Activated B cell treated with CpG ODN at 0.5 μM for 24 hours (primary cell): ENCODE measurements around the gene RHPN2. TPM values are rescaled to one million over a fixed set of nuclear protein-coding genes. Genes with fewer than 3 reads are reported as not detected.
A peak's percentile ranks its signal among the peaks of the same experiment; 100 is the strongest.
"Not testable (repeated sequence)": the region's sequence is repeated elsewhere in the genome, so short reads cannot be mapped to it uniquely, and the experiment has no call there.

Source experiments
- ATAC-seq: fragments of 200-7000 bp; cut with Tn5 transposase; one replicate; pipeline ENCODE4 v1.10.0; 2021; ENCODE audit warnings: low read depth, mild to moderate bottlenecking, moderate library complexity
- CTCF ChIA-PET: fragments of 350-600 bp; sonication (Branson Sonifier 250); formaldehyde crosslinking; loops from one replicate; lab custom pipeline; 2021; ENCODE audit warnings: antibody characterized with exemption; lab: Charles Lee
- POLR2A ChIA-PET: fragments of 350-600 bp; sonication (Branson Sonifier 250); formaldehyde crosslinking; loops from one replicate; lab custom pipeline; 2021; ENCODE audit warnings: antibody characterized with exemption; lab: Charles Lee
- DNase-seq: peaks from one replicate; pipeline ENCODE4 v3.0.0; 2022
- H3K27ac Mint-ChIP-seq: one replicate; pipeline ENCODE4 v1.8.0; 2020; ENCODE audit warnings: mixed read lengths
- H3K27me3 Mint-ChIP-seq: one replicate; pipeline ENCODE4 v1.8.0; 2021; ENCODE audit warnings: mixed read lengths
- H3K36me3 Mint-ChIP-seq: one replicate; pipeline ENCODE4 v1.8.0; 2021; ENCODE audit warnings: low read depth, mixed read lengths
- H3K4me1 Mint-ChIP-seq: one replicate; pipeline ENCODE4 v1.8.0; 2021; ENCODE audit warnings: mixed read lengths
- H3K4me3 Mint-ChIP-seq: one replicate; pipeline ENCODE4 v1.8.0; 2020; ENCODE audit warnings: mild to moderate bottlenecking, mixed read lengths
- H3K9me3 Mint-ChIP-seq: one replicate; pipeline ENCODE4 v1.8.0; 2020; ENCODE audit warnings: mixed read lengths
- intact Hi-C: fragments of 100-400 bp; cut with micrococcal nuclease; formaldehyde crosslinking; loops from one replicate; pipeline ENCODE4 v1.15.1; 2024
- total RNA-seq: library from RNA; stranded (reverse); gene quantifications from 2 replicates; pipeline ENCODE4 v1.2.3, GENCODE V29; 2022
- TF ChIP-seq, protein P1 (sequence below): fragments of 200-600 bp; IDR thresholded peaks from one replicate; pipeline ENCODE4 v1.8.0; 2022; ENCODE audit warnings: antibody characterized with exemption, mild to moderate bottlenecking

RHPN2 gene
- total RNA-seq, 1 donor from 2014 or later: 1.7 TPM

DNA sequence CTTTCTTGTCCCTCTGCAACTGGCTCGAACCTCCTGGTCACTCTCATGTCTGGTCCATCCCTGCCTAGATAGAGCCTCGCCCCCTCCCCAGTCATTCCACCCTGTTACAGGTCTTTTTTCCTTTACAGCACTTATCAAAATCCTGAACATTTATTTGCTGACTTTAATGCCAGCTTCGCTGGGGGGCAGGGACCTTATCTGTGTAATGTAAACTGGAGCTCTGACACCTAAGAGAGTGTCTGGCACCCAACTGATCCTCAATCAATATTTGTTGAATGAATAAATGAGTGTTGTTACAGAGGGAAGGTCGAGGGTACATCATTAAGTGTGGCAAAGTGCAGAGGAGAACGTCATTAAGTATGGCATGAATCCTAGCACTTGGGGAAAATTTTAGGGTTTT, 76.0 kb downstream of the RHPN2 start:
- DNase-seq (no peak), ATAC-seq (no peak)
- TF ChIP-seq, protein P1, sequence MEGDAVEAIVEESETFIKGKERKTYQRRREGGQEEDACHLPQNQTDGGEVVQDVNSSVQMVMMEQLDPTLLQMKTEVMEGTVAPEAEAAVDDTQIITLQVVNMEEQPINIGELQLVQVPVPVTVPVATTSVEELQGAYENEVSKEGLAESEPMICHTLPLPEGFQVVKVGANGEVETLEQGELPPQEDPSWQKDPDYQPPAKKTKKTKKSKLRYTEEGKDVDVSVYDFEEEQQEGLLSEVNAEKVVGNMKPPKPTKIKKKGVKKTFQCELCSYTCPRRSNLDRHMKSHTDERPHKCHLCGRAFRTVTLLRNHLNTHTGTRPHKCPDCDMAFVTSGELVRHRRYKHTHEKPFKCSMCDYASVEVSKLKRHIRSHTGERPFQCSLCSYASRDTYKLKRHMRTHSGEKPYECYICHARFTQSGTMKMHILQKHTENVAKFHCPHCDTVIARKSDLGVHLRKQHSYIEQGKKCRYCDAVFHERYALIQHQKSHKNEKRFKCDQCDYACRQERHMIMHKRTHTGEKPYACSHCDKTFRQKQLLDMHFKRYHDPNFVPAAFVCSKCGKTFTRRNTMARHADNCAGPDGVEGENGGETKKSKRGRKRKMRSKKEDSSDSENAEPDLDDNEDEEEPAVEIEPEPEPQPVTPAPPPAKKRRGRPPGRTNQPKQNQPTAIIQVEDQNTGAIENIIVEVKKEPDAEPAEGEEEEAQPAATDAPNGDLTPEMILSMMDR: no peak
- H3K27me3 Mint-ChIP-seq: no peaks in the 10 kb centered on the region
- CTCF ChIA-PET: no interaction called here
- intact Hi-C loops: no loop called here
- peaks cover 15% of the 10 kb centered on the region for H3K36me3 Mint-ChIP-seq
- POLR2A ChIA-PET: no interaction called here
- H3K4me3 Mint-ChIP-seq: no peak overlapping the region
- no peak overlapping the region for H3K27ac Mint-ChIP-seq
- no peaks in the 10 kb centered on the region for H3K4me1 Mint-ChIP-seq
- H3K9me3 Mint-ChIP-seq: no peaks in the 10 kb centered on the region

GRCh38 chr19:32988254-32988653, 76.4 kb downstream of the RHPN2 start:
- intact Hi-C loops, ATAC-seq: not testable (repeated sequence)
- POLR2A ChIA-PET: interaction anchor here (0.7 kb wide), 1 partner anchor 362 kb away, joined by 5 read pairs; no protein-coding TSS in a partner anchor

GRCh38 chr19:32982488-32982887, 82.2 kb downstream of the RHPN2 start:
- intact Hi-C loops, H3K36me3 Mint-ChIP-seq, H3K27me3 Mint-ChIP-seq, ATAC-seq, H3K4me1 Mint-ChIP-seq, H3K27ac Mint-ChIP-seq, H3K4me3 Mint-ChIP-seq, POLR2A ChIA-PET, H3K9me3 Mint-ChIP-seq, DNase-seq, CTCF ChIA-PET: not testable (repeated sequence)

More at GRCh38 chr19:32988254-32988653, 76.4 kb downstream of the RHPN2 start:
- H3K4me1 Mint-ChIP-seq, H3K27me3 Mint-ChIP-seq, H3K4me3 Mint-ChIP-seq, DNase-seq, CTCF ChIA-PET, H3K27ac Mint-ChIP-seq, H3K9me3 Mint-ChIP-seq: not testable (repeated sequence)
- H3K36me3 Mint-ChIP-seq: peaks cover 15% of the 10 kb centered on the region

GRCh38 chr19:32979807-32980206, 84.9 kb downstream of the RHPN2 start:
- intact Hi-C loops, H3K4me3 Mint-ChIP-seq, H3K9me3 Mint-ChIP-seq, H3K27ac Mint-ChIP-seq, DNase-seq, H3K36me3 Mint-ChIP-seq, H3K4me1 Mint-ChIP-seq, ATAC-seq, POLR2A ChIA-PET, H3K27me3 Mint-ChIP-seq, CTCF ChIA-PET: not testable (repeated sequence)

DNA sequence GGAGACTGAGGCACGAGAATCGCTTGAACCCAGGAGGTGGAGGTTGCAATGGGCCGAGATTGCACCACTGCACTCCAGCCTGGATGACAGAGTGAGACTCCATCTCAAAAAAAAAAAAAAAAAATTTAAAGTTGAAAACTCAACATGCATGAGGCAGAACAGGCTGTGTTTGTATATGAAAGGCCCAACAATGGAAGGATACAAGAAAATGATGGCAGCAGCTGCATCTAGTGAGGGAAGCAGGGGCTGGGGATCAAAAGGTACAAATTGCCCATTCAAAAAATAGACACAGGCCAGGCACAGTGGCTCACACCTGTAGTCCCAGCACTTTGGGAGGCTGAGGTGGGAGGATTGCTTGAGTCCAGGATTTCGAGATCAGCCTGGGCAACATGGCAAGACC, 86.9 kb downstream of the RHPN2 start:
- H3K27ac Mint-ChIP-seq, CTCF ChIA-PET, H3K9me3 Mint-ChIP-seq, ATAC-seq, POLR2A ChIA-PET, H3K27me3 Mint-ChIP-seq, H3K36me3 Mint-ChIP-seq, H3K4me1 Mint-ChIP-seq, intact Hi-C loops, H3K4me3 Mint-ChIP-seq, DNase-seq: not testable (repeated sequence)

- TF ChIP-seq, protein P1: no peak
- ATAC-seq (no peak), DNase-seq (no peak)
- Mint-ChIP-seq H3K27me3 (no peaks in the 10 kb centered on the region), H3K4me3 (no peak overlapping the region), H3K27ac (no peak overlapping the region), H3K36me3 (peaks cover 6% of the 10 kb centered on the region), H3K4me1 (peaks cover 2% of the 10 kb centered on the region), H3K9me3 (no peaks in the 10 kb centered on the region)
- ChIA-PET POLR2A (no interaction called here), CTCF (no interaction called here)
- intact Hi-C loops: no loop called here
Observed at GRCh38 chr19:32977280-32977679, 87.4 kb downstream of the RHPN2 start.

GRCh38 chr19:32976223-32976805, 88.4 kb downstream of the RHPN2 start:
- H3K27me3 Mint-ChIP-seq: no peaks in the 10 kb centered on the region
- peaks cover 9% of the 10 kb centered on the region for H3K4me1 Mint-ChIP-seq
- ChIA-PET CTCF (interaction anchor here (1.3 to 1.8 kb wide), 2 partner anchors 9 to 143 kb away, joined by 5 to 7 read pairs; no protein-coding TSS in a partner anchor), POLR2A (interaction anchor here (0.5 to 0.7 kb wide), 2 partner anchors 86 to 142 kb away, joined by 3 to 4 read pairs; no protein-coding TSS in a partner anchor)
- H3K27ac Mint-ChIP-seq: no peak overlapping the region
- ATAC-seq (no peak), DNase-seq (peak; percentile 24)
- TF ChIP-seq, protein P1: no peak
- no peaks in the 10 kb centered on the region for H3K9me3 Mint-ChIP-seq
- intact Hi-C loops: no loop called here
- no peak overlapping the region for H3K4me3 Mint-ChIP-seq
- peaks cover 9% of the 10 kb centered on the region for H3K36me3 Mint-ChIP-seq
